Lower leg skin (tissue), 3 donors: ENCODE results near the gene ICE1.
"Not testable (repeated sequence)": the region's sequence is repeated elsewhere in the genome, so short reads cannot be mapped to it uniquely, and the experiment has no call there.

Experiments used
- CTCF ChIP-seq, 3 donors: fragments of 450-650 bp; IDR thresholded peaks; one replicate each; pipeline ENCODE4 v1.5.1; 2016; ENCODE audit warnings: antibody characterized with exemption in 3 of 3, mild to moderate bottlenecking in 3 of 3, moderate library complexity in 2 of 3
- POLR2A ChIP-seq, 2 donors: fragments of 450-650 bp; IDR thresholded peaks; one replicate each; pipeline ENCODE4 v1.6.1; 2016 to 2017; ENCODE audit warnings: antibody characterized with exemption in 2 of 2, mild to moderate bottlenecking in 1 of 2, moderate library complexity in 1 of 2

- TF ChIP-seq CTCF, POLR2A (IDR thresholded peaks at IDR 0.05): not testable (repeated sequence)
Observed at GRCh38 chr5:5392504-5392903, 30.0 kb upstream of the ICE1 start.
